ENCODE measurements around the gene KLHL17. TPM values are rescaled to one million over a fixed set of nuclear protein-coding genes. Genes with fewer than 3 reads are reported as not detected.

KLHL17 gene
- total RNA-seq, 3 donors from 2014 or later (not counting 1 experiment from before 2014, with no cell fraction given), result 17.8 to 33.5 (median 22.4) TPM

GRCh38 chr1:978835-979743 is 18.7 kb downstream of the KLHL17 start:
- DNase-seq (no peak), ATAC-seq (no peak)
- H3K27me3 ChIP-seq (ENCODE audit: control insufficient read depth, insufficient read depth, low read length), result no peaks in the 10 kb centered on the region
- Mint-ChIP-seq H3K9me3 (no peaks in the 10 kb centered on the region), H3K27me3 (ENCODE audit: low read depth in 2 of 2) (peaks cover 0 to 15% of the 10 kb centered on the region in 2 donors), H3K27ac (no peak overlapping the region), H3K4me1 (peaks cover 0 to 8% of the 10 kb centered on the region in 2 donors), H3K4me3 (no peak overlapping the region), H3K36me3 (no peaks in the 10 kb centered on the region)
- peaks cover 12% of the 10 kb centered on the region for H3K4me1 ChIP-seq (ENCODE audit: control insufficient read depth, insufficient read depth, low read length)
- intact Hi-C loops (cut with micrococcal nuclease), result no loop called here
- H3K4me3 ChIP-seq (ENCODE audit: low read length), result no peak overlapping the region
- no peak for TF ChIP-seq CTCF (IDR thresholded peaks at IDR 0.05)
- 91% methylated on average over 60 of the region's 60 CpGs for WGBS (ENCODE audit: insufficient coverage)
- H3K27ac ChIP-seq (ENCODE audit: low read length), result no peak overlapping the region
- H3K9me3 ChIP-seq (ENCODE audit: control insufficient read depth, insufficient read depth, low read length), result no peaks in the 10 kb centered on the region
- H3K36me3 ChIP-seq (ENCODE audit: control insufficient read depth, insufficient read depth, low read length), result no peaks in the 10 kb centered on the region

GRCh38 chr1:979744-980072 is 19.3 kb downstream of the KLHL17 start:
- ATAC-seq (no peak), DNase-seq (no peak)
- Histone ChIP-seq H3K36me3 (ENCODE audit: control insufficient read depth, insufficient read depth, low read length) (no peaks in the 10 kb centered on the region), H3K9me3 (ENCODE audit: control insufficient read depth, insufficient read depth, low read length) (no peaks in the 10 kb centered on the region), H3K27ac (ENCODE audit: low read length) (no peak overlapping the region), H3K4me3 (ENCODE audit: low read length) (no peak overlapping the region), H3K27me3 (ENCODE audit: control insufficient read depth, insufficient read depth, low read length) (no peaks in the 10 kb centered on the region), H3K4me1 (ENCODE audit: control insufficient read depth, insufficient read depth, low read length) (peaks cover 12% of the 10 kb centered on the region)
- no peaks in the 10 kb centered on the region for H3K36me3 Mint-ChIP-seq
- peaks cover 0 to 15% of the 10 kb centered on the region in 2 donors for H3K27me3 Mint-ChIP-seq (ENCODE audit: low read depth in 2 of 2)
- intact Hi-C loops (cut with micrococcal nuclease), result loop anchor here (5.0 kb wide), 1 partner anchor 313 kb away; no protein-coding TSS in a partner anchor
- 92% methylated on average over 9 of the region's 9 CpGs for WGBS (ENCODE audit: insufficient coverage)
- no peak for TF ChIP-seq CTCF (IDR thresholded peaks at IDR 0.05)
- H3K4me3 Mint-ChIP-seq, result no peak overlapping the region
- H3K9me3 Mint-ChIP-seq, result no peaks in the 10 kb centered on the region
- H3K4me1 Mint-ChIP-seq, result peaks cover 0 to 8% of the 10 kb centered on the region in 2 donors
- no peak overlapping the region for H3K27ac Mint-ChIP-seq

GRCh38 chr1:980137-980571 is 19.8 kb downstream of the KLHL17 start:
- no peaks in the 10 kb centered on the region for H3K27me3 ChIP-seq (ENCODE audit: control insufficient read depth, insufficient read depth, low read length)
- peaks cover 12% of the 10 kb centered on the region for H3K4me1 ChIP-seq (ENCODE audit: control insufficient read depth, insufficient read depth, low read length)
- Mint-ChIP-seq H3K4me3 (no peak overlapping the region), H3K27ac (no peak overlapping the region), H3K27me3 (ENCODE audit: low read depth in 2 of 2) (peaks cover 1 to 13% of the 10 kb centered on the region in 2 donors), H3K4me1 (peaks cover 0 to 8% of the 10 kb centered on the region in 2 donors), H3K9me3 (no peaks in the 10 kb centered on the region), H3K36me3 (no peaks in the 10 kb centered on the region)
- H3K36me3 ChIP-seq (ENCODE audit: control insufficient read depth, insufficient read depth, low read length), result no peaks in the 10 kb centered on the region
- H3K4me3 ChIP-seq (ENCODE audit: low read length), result no peak overlapping the region
- 88% methylated on average over 13 of the region's 13 CpGs for WGBS (ENCODE audit: insufficient coverage)
- H3K27ac ChIP-seq (ENCODE audit: low read length), result no peak overlapping the region
- no peaks in the 10 kb centered on the region for H3K9me3 ChIP-seq (ENCODE audit: control insufficient read depth, insufficient read depth, low read length)
- intact Hi-C loops (cut with micrococcal nuclease), result loop anchor here (5.0 kb wide), 1 partner anchor 312 kb away; no protein-coding TSS in a partner anchor
- no peak for DNase-seq
- no peak for ATAC-seq
- no peak for TF ChIP-seq CTCF (IDR thresholded peaks at IDR 0.05)

Measured in natural killer cell (primary cell).